CD4-positive, CD25-positive, alpha-beta regulatory T cell (primary cell): ENCODE measurements around the gene SS18L1. TPM values are rescaled to one million over a fixed set of nuclear protein-coding genes. Genes with fewer than 3 reads are reported as not detected.

Experiments used
- ATAC-seq, 2 donors: fragments of 150-1000 bp; cut with Tn5 transposase; one replicate each; pipeline ENCODE4 v1.10.0; 2021; ENCODE audit warnings: low read depth in 2 of 2, moderate number of reproducible peaks in 2 of 2, moderate library complexity in 1 of 2
- DNase-seq, 3 donors: peaks; one replicate each; pipeline versions ENCODE4 v3.0.0 to v3.0.0-alpha.2; 2012 to 2022; ENCODE audit warnings: mixed read lengths in 1 of 3
- H3K27ac ChIP-seq: one replicate; pipeline ENCODE4 v1.7.0; 2013; ENCODE audit warnings: mild to moderate bottlenecking, low read length; ENCODE audit not compliant: insufficient read depth, poor library complexity, severe bottlenecking
- H3K27me3 ChIP-seq: one replicate; pipeline ENCODE4 v1.7.0; 2013; ENCODE audit warnings: low read length; ENCODE audit not compliant: control insufficient read depth, insufficient read depth
- H3K36me3 ChIP-seq: one replicate; pipeline ENCODE4 v1.7.0; 2013; ENCODE audit warnings: mild to moderate bottlenecking, low read length, moderate library complexity; ENCODE audit not compliant: control insufficient read depth, insufficient read depth
- H3K4me1 ChIP-seq: 2 replicates; pipeline ENCODE4 v1.7.0; 2013; ENCODE audit warnings: mild to moderate bottlenecking, low read length; ENCODE audit not compliant: insufficient read depth, control insufficient read depth, poor library complexity, severe bottlenecking
- H3K4me3 ChIP-seq: one replicate; pipeline ENCODE4 v1.7.0; 2013; ENCODE audit warnings: low read depth, mild to moderate bottlenecking, low read length, moderate library complexity
- H3K9me3 ChIP-seq, 2 experiments: 1 replicate in 1 of 2; 2 replicates in 1 of 2; pipeline ENCODE4 v1.7.0; 2013; ENCODE audit warnings: low read length in 2 of 2, mild to moderate bottlenecking in 1 of 2, moderate library complexity in 1 of 2; ENCODE audit not compliant: control insufficient read depth in 2 of 2
- H3K27ac Mint-ChIP-seq, 3 donors: one replicate each; pipeline ENCODE4 v1.8.0; 2020 to 2022; ENCODE audit warnings: mild to moderate bottlenecking in 3 of 3, mixed read lengths in 3 of 3, moderate library complexity in 2 of 3
- H3K27me3 Mint-ChIP-seq: one replicate; pipeline ENCODE4 v1.8.0; 2022; ENCODE audit warnings: mild to moderate bottlenecking, mixed read lengths
- H3K36me3 Mint-ChIP-seq: one replicate; pipeline ENCODE4 v1.8.0; 2020; ENCODE audit warnings: mixed read lengths
- H3K4me1 Mint-ChIP-seq, 4 donors: one replicate each; pipeline ENCODE4 v1.8.0; 2020 to 2022; ENCODE audit warnings: mixed read lengths in 4 of 4, mild to moderate bottlenecking in 1 of 4
- H3K4me3 Mint-ChIP-seq, 4 donors: one replicate each; pipeline ENCODE4 v1.8.0; 2020 to 2022; ENCODE audit warnings: mild to moderate bottlenecking in 4 of 4, mixed read lengths in 4 of 4, moderate library complexity in 3 of 4
- H3K9me3 Mint-ChIP-seq, 7 donors: one replicate each; pipeline ENCODE4 v1.8.0; 2020 to 2022; ENCODE audit warnings: mixed read lengths in 7 of 7, mild to moderate bottlenecking in 3 of 7, moderate library complexity in 2 of 7
- polyA plus RNA-seq, 4 donors: library from polyadenylated mRNA; unstranded; fragments of 300-500 nt; fragmentation: Illumina TruSeq; gene quantifications; one replicate each; pipeline ENCODE4 v1.2.3, GENCODE V29; 2021
- total RNA-seq: library from RNA; stranded (reverse); gene quantifications from one replicate; pipeline ENCODE4 v1.2.3, GENCODE V29; 2022

The SS18L1 gene
- total and polyA plus RNA-seq, 5 donors from 2014 or later = 0.39 to 21.0 (median 0.81) TPM

GRCh38 chr20:62117362-62117646 lies 26.3 kb upstream of the SS18L1 start:
- peak overlapping the region; percentile 23 for H3K4me3 ChIP-seq
- DNase-seq (no peak), ATAC-seq (no peak)
- Mint-ChIP-seq H3K4me1 (peaks cover 4 to 40% (median 19%) of the 10 kb centered on the region in 4 donors), H3K9me3 (peaks cover 0 to 11% (median 1%) of the 10 kb centered on the region in 7 donors), H3K27ac (peak overlapping the region; percentile 79 to 92 (median 89)), H3K27me3 (peaks cover 7% of the 10 kb centered on the region), H3K4me3 (peak overlapping the region; percentile 10 to 88 (median 74)), H3K36me3 (no peaks in the 10 kb centered on the region)
- H3K4me1 ChIP-seq = peaks cover 33% of the 10 kb centered on the region
- no peaks in the 10 kb centered on the region for H3K36me3 ChIP-seq
- H3K27ac ChIP-seq = peak overlapping the region; percentile 53
- peaks cover 11 to 27% of the 10 kb centered on the region in 2 experiments for H3K9me3 ChIP-seq
- no peaks in the 10 kb centered on the region for H3K27me3 ChIP-seq

- Mint-ChIP-seq H3K27ac (peak overlapping the region in 2 of 3 donors; percentile 89 to 92), H3K4me3 (peak overlapping the region; percentile 74 to 88 (median 75)), H3K27me3 (peaks cover 7% of the 10 kb centered on the region), H3K36me3 (no peaks in the 10 kb centered on the region), H3K9me3 (peaks cover 0 to 9% (median 0%) of the 10 kb centered on the region in 7 donors), H3K4me1 (peaks cover 4 to 40% (median 19%) of the 10 kb centered on the region in 4 donors)
- ATAC-seq (peak; percentile 32 to 49), DNase-seq (peak; percentile 58 to 89 (median 88))
- H3K27me3 ChIP-seq = no peaks in the 10 kb centered on the region
- H3K4me1 ChIP-seq = peaks cover 33% of the 10 kb centered on the region
- no peaks in the 10 kb centered on the region for H3K36me3 ChIP-seq
- H3K27ac ChIP-seq = peak overlapping the region; percentile 53
- peak overlapping the region; percentile 23 for H3K4me3 ChIP-seq
- H3K9me3 ChIP-seq = peaks cover 7 to 24% of the 10 kb centered on the region in 2 experiments
Observed at GRCh38 chr20:62117658-62118057, 25.9 kb upstream of the SS18L1 start.

- H3K27ac ChIP-seq = peak overlapping the region; percentile 53
- H3K27me3 Mint-ChIP-seq = peaks cover 7% of the 10 kb centered on the region
- H3K9me3 Mint-ChIP-seq = peaks cover 0 to 9% (median 0%) of the 10 kb centered on the region in 7 donors
- ATAC-seq = no peak
- peak overlapping the region; percentile 74 to 88 (median 75) for H3K4me3 Mint-ChIP-seq
- peaks cover 38% of the 10 kb centered on the region for H3K4me1 ChIP-seq
- no peaks in the 10 kb centered on the region for H3K36me3 Mint-ChIP-seq
- H3K27me3 ChIP-seq = no peaks in the 10 kb centered on the region
- no peaks in the 10 kb centered on the region for H3K36me3 ChIP-seq
- H3K4me3 ChIP-seq = no peak overlapping the region
- DNase-seq = no peak
- peak overlapping the region; percentile 69 to 92 (median 89) for H3K27ac Mint-ChIP-seq
- peaks cover 1 to 16% of the 10 kb centered on the region in 2 experiments for H3K9me3 ChIP-seq
- peaks cover 4 to 42% (median 20%) of the 10 kb centered on the region in 4 donors for H3K4me1 Mint-ChIP-seq
Observed at GRCh38 chr20:62118113-62119043, 25.2 kb upstream of the SS18L1 start.

GRCh38 chr20:62119115-62119514 lies 24.5 kb upstream of the SS18L1 start:
- no peak overlapping the region for H3K27ac ChIP-seq
- H3K4me1 ChIP-seq = peaks cover 45% of the 10 kb centered on the region
- Mint-ChIP-seq H3K4me3 (peak overlapping the region in 3 of 4 donors; percentile 10 to 77 (median 56)), H3K27me3 (peaks cover 7% of the 10 kb centered on the region), H3K36me3 (peaks cover under 1% of the 10 kb centered on the region), H3K27ac (peak overlapping the region; percentile 49 to 92 (median 80)), H3K4me1 (peaks cover 4 to 50% (median 27%) of the 10 kb centered on the region in 4 donors), H3K9me3 (peaks cover 0 to 7% (median 0%) of the 10 kb centered on the region in 7 donors)
- ATAC-seq (no peak), DNase-seq (no peak)
- peaks cover 0 to 9% of the 10 kb centered on the region in 2 experiments for H3K9me3 ChIP-seq
- H3K27me3 ChIP-seq = no peaks in the 10 kb centered on the region
- no peak overlapping the region for H3K4me3 ChIP-seq
- no peaks in the 10 kb centered on the region for H3K36me3 ChIP-seq

- Histone ChIP-seq H3K9me3 (peaks cover 0 to 5% of the 10 kb centered on the region in 2 experiments), H3K36me3 (peaks cover 4% of the 10 kb centered on the region), H3K4me3 (no peak overlapping the region), H3K27ac (no peak overlapping the region), H3K4me1 (peaks cover 48% of the 10 kb centered on the region), H3K27me3 (no peaks in the 10 kb centered on the region)
- peak overlapping the region; percentile 49 to 97 (median 92) for H3K27ac Mint-ChIP-seq
- H3K27me3 Mint-ChIP-seq = peaks cover 7% of the 10 kb centered on the region
- DNase-seq = no peak
- peak overlapping the region; percentile 46 to 93 (median 92) for H3K4me3 Mint-ChIP-seq
- ATAC-seq = no peak
- peaks cover 4 to 55% (median 32%) of the 10 kb centered on the region in 4 donors for H3K4me1 Mint-ChIP-seq
- H3K9me3 Mint-ChIP-seq = peaks cover 0 to 7% (median 0%) of the 10 kb centered on the region in 7 donors
- peaks cover 6% of the 10 kb centered on the region for H3K36me3 Mint-ChIP-seq
Observed at GRCh38 chr20:62119591-62120364, 23.8 kb upstream of the SS18L1 start.

GRCh38 chr20:62120365-62120762 lies 23.2 kb upstream of the SS18L1 start:
- no peak for ATAC-seq
- Histone ChIP-seq H3K27ac (peak overlapping the region; percentile 90), H3K4me1 (peaks cover 48% of the 10 kb centered on the region), H3K9me3 (no peaks in the 10 kb centered on the region), H3K4me3 (no peak overlapping the region), H3K36me3 (peaks cover 9% of the 10 kb centered on the region), H3K27me3 (no peaks in the 10 kb centered on the region)
- DNase-seq = no peak
- Mint-ChIP-seq H3K27ac (peak overlapping the region in 2 of 3 donors; percentile 92 to 97), H3K9me3 (peaks cover 0 to 7% (median 0%) of the 10 kb centered on the region in 7 donors), H3K27me3 (peaks cover 7% of the 10 kb centered on the region), H3K4me1 (peaks cover 4 to 60% (median 32%) of the 10 kb centered on the region in 4 donors), H3K4me3 (peak overlapping the region; percentile 64 to 93 (median 92)), H3K36me3 (peaks cover 6% of the 10 kb centered on the region)

GRCh38 chr20:62120990-62121775 lies 22.4 kb upstream of the SS18L1 start:
- no peaks in the 10 kb centered on the region for H3K9me3 ChIP-seq
- Mint-ChIP-seq H3K4me3 (peak overlapping the region; percentile 92 to 93 (median 92)), H3K27me3 (peaks cover 7% of the 10 kb centered on the region), H3K4me1 (peaks cover 4 to 58% (median 32%) of the 10 kb centered on the region in 4 donors), H3K36me3 (peaks cover 6% of the 10 kb centered on the region), H3K9me3 (peaks cover 0 to 7% (median 0%) of the 10 kb centered on the region in 7 donors), H3K27ac (peak overlapping the region; percentile 29 to 97 (median 92))
- peak overlapping the region; percentile 90 for H3K27ac ChIP-seq
- H3K4me3 ChIP-seq = peak overlapping the region; percentile 31
- ATAC-seq (no peak), DNase-seq (peak in 2 of 3 donors; percentile 17 to 19)
- H3K36me3 ChIP-seq = peaks cover 16% of the 10 kb centered on the region
- no peaks in the 10 kb centered on the region for H3K27me3 ChIP-seq
- peaks cover 48% of the 10 kb centered on the region for H3K4me1 ChIP-seq
